Trophoblast cell (in vitro differentiated cells and primary cell): ENCODE measurements around the gene ROR1.

Source experiments
- DNase-seq, 2 donors: peaks; one replicate each; pipeline ENCODE4 v3.0.0-alpha.2; 2016
- H2AFZ ChIP-seq: 2 replicates; pipeline ENCODE4 v1.6.1; 2013; ENCODE audit warnings: low read length, moderate library complexity, mild to moderate bottlenecking; ENCODE audit not compliant: insufficient read depth, poor library complexity
- H2AK5ac ChIP-seq: 2 replicates; pipeline ENCODE4 v1.6.1; 2013; ENCODE audit warnings: mild to moderate bottlenecking, low read length
- H2BK120ac ChIP-seq: 2 replicates; pipeline ENCODE4 v1.6.1; 2013; ENCODE audit warnings: low read length, mild to moderate bottlenecking, moderate library complexity; ENCODE audit not compliant: insufficient read depth, poor library complexity
- H2BK12ac ChIP-seq: 2 replicates; pipeline ENCODE4 v1.6.1; 2013; ENCODE audit warnings: mild to moderate bottlenecking, low read length, moderate library complexity
- H2BK5ac ChIP-seq: 2 replicates; pipeline ENCODE4 v1.6.1; 2013; ENCODE audit warnings: low read length, low read depth, moderate library complexity, mild to moderate bottlenecking; ENCODE audit not compliant: poor library complexity
- H3K14ac ChIP-seq: 2 replicates; pipeline ENCODE4 v1.6.1; 2013; ENCODE audit warnings: mild to moderate bottlenecking, low read length
- H3K18ac ChIP-seq: 2 replicates; pipeline ENCODE4 v1.6.1; 2013; ENCODE audit warnings: mild to moderate bottlenecking, low read length
- H3K23ac ChIP-seq: 2 replicates; pipeline ENCODE4 v1.6.1; 2013; ENCODE audit warnings: low read length
- H3K27ac ChIP-seq: 2 replicates; pipeline ENCODE4 v1.5.1; 2013; ENCODE audit warnings: low read depth, mild to moderate bottlenecking, inconsistent platforms, low read length, moderate library complexity
- H3K27me3 ChIP-seq: 2 replicates; pipeline ENCODE4 v1.6.1; 2013; ENCODE audit warnings: inconsistent platforms, mild to moderate bottlenecking, low read length, moderate library complexity; ENCODE audit not compliant: insufficient read depth
- H3K36me3 ChIP-seq, 2 experiments: 1 replicate in 1 of 2; 2 replicates in 1 of 2; pipeline ENCODE4 v1.6.1; 2013; ENCODE audit warnings: low read length in 2 of 2, mild to moderate bottlenecking in 2 of 2, moderate library complexity in 1 of 2; ENCODE audit not compliant: insufficient read depth in 2 of 2, control insufficient read depth in 1 of 2
- H3K4ac ChIP-seq: 2 replicates; pipeline ENCODE4 v1.6.1; 2013; ENCODE audit warnings: low read depth, mild to moderate bottlenecking, low read length, moderate library complexity
- H3K4me1 ChIP-seq, 2 experiments: 1 replicate in 1 of 2; 2 replicates in 1 of 2; pipeline ENCODE4 v1.6.1; 2013; ENCODE audit warnings: low read length in 2 of 2, mild to moderate bottlenecking in 2 of 2, moderate library complexity in 1 of 2; ENCODE audit not compliant: insufficient read depth in 2 of 2, control insufficient read depth in 1 of 2
- H3K4me2 ChIP-seq: 2 replicates; pipeline ENCODE4 v1.6.1; 2013; ENCODE audit warnings: inconsistent platforms, mild to moderate bottlenecking, low read length, moderate library complexity
- H3K4me3 ChIP-seq: 2 replicates; pipeline ENCODE4 v1.5.1; 2013; ENCODE audit warnings: mild to moderate bottlenecking, low read depth, low read length, inconsistent platforms
- H3K79me1 ChIP-seq: one replicate; pipeline ENCODE4 v1.6.1; 2013; ENCODE audit warnings: low read length
- H3K79me2 ChIP-seq: 2 replicates; pipeline ENCODE4 v1.6.1; 2013; ENCODE audit warnings: low read length, mild to moderate bottlenecking; ENCODE audit not compliant: control insufficient read depth, insufficient read depth, poor library complexity
- H3K9ac ChIP-seq: 2 replicates; pipeline ENCODE4 v1.6.1; 2013; ENCODE audit warnings: mild to moderate bottlenecking, low read length
- H3K9me3 ChIP-seq: 2 replicates; pipeline ENCODE4 v1.6.1; 2013; ENCODE audit warnings: low read depth, mild to moderate bottlenecking, control low read depth, inconsistent platforms, low read length; ENCODE audit not compliant: insufficient read depth
- H4K12ac ChIP-seq: 2 replicates; pipeline ENCODE4 v1.6.1; 2013; ENCODE audit warnings: low read depth, mild to moderate bottlenecking, low read length, moderate library complexity
- H4K8ac ChIP-seq: 2 replicates; pipeline ENCODE4 v1.6.1; 2013; ENCODE audit warnings: low read depth, mild to moderate bottlenecking, low read length, moderate library complexity
- H4K91ac ChIP-seq: one replicate; pipeline ENCODE4 v1.6.1; 2013; ENCODE audit warnings: low read depth, mild to moderate bottlenecking, low read length, moderate library complexity
- WGBS: extraction: QIAGEN DNeasy Blood & Tissue Kit; methylation state at CpG from one replicate; pipeline ENCODE4 v1.1.7; 2013; ENCODE audit warnings: missing lambda C conversion rate; ENCODE audit not compliant: insufficient read length, insufficient coverage; ENCODE audit errors: extremely low coverage; 5-methylcytosine and 5-hydroxymethylcytosine counted together

The ROR1 gene

GRCh38 chr1:64162804-64163203, 389.0 kb downstream of the ROR1 start:
- H2BK5ac ChIP-seq, result no peak overlapping the region
- no peak overlapping the region for H3K4ac ChIP-seq
- no peak overlapping the region for H3K14ac ChIP-seq

DNA sequence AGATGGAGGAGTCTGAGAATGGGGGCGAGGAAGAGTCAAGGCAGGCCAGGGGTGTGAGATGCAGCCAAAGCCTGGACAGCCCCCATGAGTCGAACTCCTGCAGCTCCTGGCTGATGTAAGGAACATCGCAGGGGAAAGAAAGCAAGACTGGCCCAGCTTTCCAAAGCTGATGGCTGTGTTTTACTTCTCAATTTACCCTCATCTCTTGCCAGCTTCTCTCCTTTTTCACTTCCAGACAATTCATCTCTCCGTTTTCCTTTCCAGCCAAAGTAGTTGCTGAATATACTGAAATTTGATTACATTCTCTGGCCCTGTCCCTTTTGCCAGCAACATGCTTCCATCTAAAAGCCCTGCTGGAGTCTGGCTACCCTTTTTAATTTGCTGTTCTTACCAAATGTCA, 389.6 kb downstream of the ROR1 start:
- peaks cover 6 to 18% of the 10 kb centered on the region in 2 experiments for H3K36me3 ChIP-seq
- no peaks in the 10 kb centered on the region for H3K79me2 ChIP-seq
- no peak overlapping the region for H3K23ac ChIP-seq
- H3K27me3 ChIP-seq, result no peaks in the 10 kb centered on the region
- no peaks in the 10 kb centered on the region for H3K4me1 ChIP-seq
- H4K12ac ChIP-seq, result no peak overlapping the region
- no CpG with 5 or more reads among the region's 4 CpGs for WGBS
- H2AFZ ChIP-seq, result no peak overlapping the region
- no peak overlapping the region for H2BK120ac ChIP-seq
- no peak overlapping the region for H3K4me2 ChIP-seq
- no peak overlapping the region for H3K4me3 ChIP-seq
- peaks cover 2% of the 10 kb centered on the region for H3K79me1 ChIP-seq
- H4K8ac ChIP-seq, result no peak overlapping the region
- no peak overlapping the region for H4K91ac ChIP-seq
- no peak overlapping the region for H3K18ac ChIP-seq
- no peak overlapping the region for H2AK5ac ChIP-seq
- H3K9me3 ChIP-seq, result no peaks in the 10 kb centered on the region
- no peak overlapping the region for H3K27ac ChIP-seq
- H3K9ac ChIP-seq, result no peak overlapping the region
- DNase-seq, result no peak
- H3K4ac ChIP-seq, result no peak overlapping the region
- no peak overlapping the region for H3K14ac ChIP-seq
- H2BK5ac ChIP-seq, result no peak overlapping the region
- no peak overlapping the region for H2BK12ac ChIP-seq

More at GRCh38 chr1:64162804-64163203, 389.0 kb downstream of the ROR1 start:
- H2BK120ac ChIP-seq, result no peak overlapping the region
- no peaks in the 10 kb centered on the region for H3K27me3 ChIP-seq
- peak overlapping the region; percentile 52 for H4K91ac ChIP-seq
- peak overlapping the region; percentile 33 for H2AK5ac ChIP-seq
- H4K12ac ChIP-seq, result no peak overlapping the region
- H3K18ac ChIP-seq, result peak overlapping the region; percentile 68
- no CpG with 5 or more reads among the region's 1 CpG for WGBS
- no peak overlapping the region for H2AFZ ChIP-seq
- no peaks in the 10 kb centered on the region for H3K4me1 ChIP-seq
- no peak for DNase-seq
- no peak overlapping the region for H3K4me3 ChIP-seq
- H3K4me2 ChIP-seq, result no peak overlapping the region
- peak overlapping the region; percentile 41 for H2BK12ac ChIP-seq
- H4K8ac ChIP-seq, result no peak overlapping the region
- no peak overlapping the region for H3K27ac ChIP-seq
- peaks cover 6 to 21% of the 10 kb centered on the region in 2 experiments for H3K36me3 ChIP-seq
- no peaks in the 10 kb centered on the region for H3K9me3 ChIP-seq
- peak overlapping the region; percentile 44 for H3K9ac ChIP-seq
- no peak overlapping the region for H3K23ac ChIP-seq
- H3K79me1 ChIP-seq, result peaks cover 2% of the 10 kb centered on the region
- no peaks in the 10 kb centered on the region for H3K79me2 ChIP-seq

GRCh38 chr1:64163970-64164369, 390.2 kb downstream of the ROR1 start:
- Histone ChIP-seq H4K8ac (no peak overlapping the region), H3K27me3 (no peaks in the 10 kb centered on the region), H3K9ac (no peak overlapping the region), H2AK5ac (no peak overlapping the region), H4K91ac (no peak overlapping the region), H2AFZ (no peak overlapping the region), H3K18ac (no peak overlapping the region), H3K4me1 (no peaks in the 10 kb centered on the region), H3K4me2 (no peak overlapping the region), H3K79me2 (no peaks in the 10 kb centered on the region), H3K36me3 (peaks cover 6 to 17% of the 10 kb centered on the region in 2 experiments), H2BK12ac (no peak overlapping the region), H2BK5ac (no peak overlapping the region), H4K12ac (no peak overlapping the region), H2BK120ac (no peak overlapping the region), H3K23ac (no peak overlapping the region), H3K79me1 (peaks cover 2% of the 10 kb centered on the region), H3K14ac (no peak overlapping the region), H3K4me3 (no peak overlapping the region), H3K9me3 (no peaks in the 10 kb centered on the region), H3K4ac (no peak overlapping the region), H3K27ac (no peak overlapping the region)
- WGBS, result no CpG with 5 or more reads among the region's 1 CpG
- DNase-seq, result no peak

DNA sequence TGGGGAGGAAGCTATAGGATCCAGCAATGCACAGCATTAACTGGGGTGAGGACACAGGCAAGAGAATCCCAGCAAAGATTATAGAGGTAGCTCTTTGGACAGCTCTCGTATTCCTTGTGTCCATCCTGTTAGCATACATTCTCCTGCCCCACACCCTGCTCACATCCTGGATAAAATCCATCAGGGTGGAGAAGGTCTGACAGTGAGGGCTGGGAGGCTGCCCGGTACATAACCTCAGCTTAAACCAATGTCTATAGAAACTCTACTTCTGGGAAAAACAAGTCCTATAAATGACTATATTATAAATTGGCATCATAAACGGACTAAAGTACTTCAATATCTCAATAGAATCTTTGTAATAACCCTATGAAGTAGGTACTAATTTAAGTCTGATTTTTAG, 392.8 kb downstream of the ROR1 start:
- Histone ChIP-seq H3K79me2 (no peaks in the 10 kb centered on the region), H3K18ac (no peak overlapping the region), H3K36me3 (peaks cover 9 to 21% of the 10 kb centered on the region in 2 experiments), H3K79me1 (peaks cover 2% of the 10 kb centered on the region), H3K4me1 (peaks cover 6% of the 10 kb centered on the region in 2 experiments), H3K23ac (no peak overlapping the region), H2BK5ac (no peak overlapping the region), H3K9me3 (no peaks in the 10 kb centered on the region), H3K9ac (no peak overlapping the region), H2BK120ac (no peak overlapping the region), H4K12ac (no peak overlapping the region), H3K4me3 (no peak overlapping the region), H2AK5ac (no peak overlapping the region), H2AFZ (no peak overlapping the region), H3K4me2 (no peak overlapping the region), H3K27me3 (no peaks in the 10 kb centered on the region), H4K91ac (no peak overlapping the region), H2BK12ac (no peak overlapping the region), H3K14ac (no peak overlapping the region), H3K4ac (no peak overlapping the region), H4K8ac (no peak overlapping the region), H3K27ac (no peak overlapping the region)
- no CpG with 5 or more reads among the region's 3 CpGs for WGBS
- no peak for DNase-seq
